H9 (cell line): Measurements from ENCODE around the gene M6PR. TPM values are rescaled to one million over a fixed set of nuclear protein-coding genes. Genes with fewer than 3 reads are reported as not detected.

ENCODE experiments used
- DNase-seq: peaks from one replicate; pipeline ENCODE4 v3.0.0-alpha.2; 2017
- H2AFZ ChIP-seq: one replicate; pipeline ENCODE4 v1.6.1; 2013; ENCODE audit warnings: mild to moderate bottlenecking, low read length, control low read depth, moderate library complexity
- H2AK5ac ChIP-seq: 2 replicates; pipeline ENCODE4 v1.6.1; 2013; ENCODE audit warnings: low read length, control low read depth, mixed read lengths; ENCODE audit not compliant: insufficient read length
- H2BK120ac ChIP-seq: one replicate; pipeline ENCODE4 v1.6.1; 2013; ENCODE audit warnings: low read depth, mild to moderate bottlenecking, low read length, control low read depth, inconsistent platforms; ENCODE audit not compliant: poor library complexity, severe bottlenecking
- H2BK12ac ChIP-seq: 2 replicates; pipeline ENCODE4 v1.6.1; 2013; ENCODE audit warnings: low read length, control low read depth, mixed read lengths, low read depth; ENCODE audit not compliant: insufficient read length
- H2BK15ac ChIP-seq: 2 replicates; pipeline ENCODE4 v1.6.1; 2013; ENCODE audit warnings: low read depth, low read length, control low read depth
- H2BK20ac ChIP-seq: one replicate; pipeline ENCODE4 v1.6.1; 2013; ENCODE audit warnings: low read depth, mild to moderate bottlenecking, low read length, control low read depth, inconsistent platforms; ENCODE audit not compliant: poor library complexity, severe bottlenecking
- H2BK5ac ChIP-seq: 2 replicates; pipeline ENCODE4 v1.6.1; 2013; ENCODE audit warnings: low read length, control low read depth, mixed read lengths; ENCODE audit not compliant: insufficient read length
- H3K14ac ChIP-seq: 2 replicates; pipeline ENCODE4 v1.6.1; 2013; ENCODE audit warnings: low read length, control low read depth; ENCODE audit not compliant: insufficient read depth
- H3K18ac ChIP-seq: 2 replicates; pipeline ENCODE4 v1.6.1; 2013; ENCODE audit warnings: low read depth, mild to moderate bottlenecking, mixed read lengths, low read length, control low read depth; ENCODE audit not compliant: insufficient read length
- H3K23ac ChIP-seq: 2 replicates; pipeline ENCODE4 v1.6.1; 2013; ENCODE audit warnings: low read length, control low read depth, mixed read lengths, low read depth; ENCODE audit not compliant: insufficient read length
- H3K23me2 ChIP-seq: 2 replicates; pipeline ENCODE4 v1.6.1; 2013; ENCODE audit warnings: low read depth, mild to moderate bottlenecking, mixed read lengths, low read length, control low read depth; ENCODE audit not compliant: insufficient read length, poor library complexity, severe bottlenecking
- H3K27ac ChIP-seq: 2 replicates; pipeline ENCODE4 v1.5.1; 2013; ENCODE audit warnings: low read length, control low read depth, mixed read lengths, low read depth; ENCODE audit not compliant: insufficient read length
- H3K27me3 ChIP-seq: 2 replicates; pipeline ENCODE4 v1.6.1; 2013; ENCODE audit warnings: low read length, control low read depth, inconsistent platforms; ENCODE audit not compliant: insufficient read depth
- H3K4ac ChIP-seq: 2 replicates; pipeline ENCODE4 v1.6.1; 2013; ENCODE audit warnings: low read depth, mild to moderate bottlenecking, control low read depth, inconsistent platforms, low read length, moderate library complexity
- H3K4me1 ChIP-seq: 2 replicates; pipeline ENCODE4 v1.6.1; 2013; ENCODE audit warnings: low read length, control low read depth, inconsistent platforms; ENCODE audit not compliant: insufficient read depth
- H3K4me2 ChIP-seq: 2 replicates; pipeline ENCODE4 v1.6.1; 2013; ENCODE audit warnings: low read length, control low read depth, mixed read lengths; ENCODE audit not compliant: insufficient read length, insufficient read depth
- H3K56ac ChIP-seq: 2 replicates; pipeline ENCODE4 v1.6.1; 2013; ENCODE audit warnings: low read depth, mild to moderate bottlenecking, mixed read lengths, low read length, control low read depth; ENCODE audit not compliant: insufficient read length
- H3K79me1 ChIP-seq: 2 replicates; pipeline ENCODE4 v1.6.1; 2013; ENCODE audit warnings: low read depth, mild to moderate bottlenecking, moderate library complexity, low read length, control low read depth, inconsistent platforms; ENCODE audit not compliant: insufficient read depth, poor library complexity, severe bottlenecking
- H3K79me2 ChIP-seq: 2 replicates; pipeline ENCODE4 v1.6.1; 2013; ENCODE audit warnings: low read length, control low read depth, inconsistent platforms; ENCODE audit not compliant: insufficient read depth
- H3K9ac ChIP-seq: 2 replicates; pipeline ENCODE4 v1.6.1; 2013; ENCODE audit warnings: low read length, control low read depth, mixed read lengths; ENCODE audit not compliant: insufficient read length; ENCODE audit errors: extremely low read depth
- H3K9me3 ChIP-seq: one replicate; pipeline ENCODE4 v1.6.1; 2013; ENCODE audit warnings: low read depth, low read length, inconsistent platforms; ENCODE audit not compliant: control insufficient read depth
- H3T11ph ChIP-seq: one replicate; pipeline ENCODE4 v1.6.1; 2013; ENCODE audit warnings: mild to moderate bottlenecking, low read length, control low read depth, inconsistent platforms
- H4K20me1 ChIP-seq: one replicate; pipeline ENCODE4 v1.6.1; 2013; ENCODE audit not compliant: control insufficient read depth, insufficient read length, insufficient read depth
- H4K5ac ChIP-seq: 2 replicates; pipeline ENCODE4 v1.6.1; 2013; ENCODE audit warnings: low read depth, mild to moderate bottlenecking, mixed read lengths, low read length, control low read depth; ENCODE audit not compliant: insufficient read length
- H4K8ac ChIP-seq: replicated peaks from 2 replicates; pipeline ENCODE4 v1.6.1; 2013; ENCODE audit warnings: low read length, control low read depth, mixed read lengths, low read depth; ENCODE audit not compliant: insufficient read length
- H4K91ac ChIP-seq: 2 replicates; pipeline ENCODE4 v1.6.1; 2013; ENCODE audit warnings: low read depth, mild to moderate bottlenecking, moderate library complexity, mixed read lengths, low read length, control low read depth; ENCODE audit not compliant: insufficient read length
- H3K27ac Mint-ChIP-seq, 3 experiments: 2 replicates in 2 of 3; 3 replicates in 1 of 3; pipeline ENCODE4 v1.8.0; 2020 to 2021; ENCODE audit warnings: mixed read lengths in 3 of 3, mild to moderate bottlenecking in 1 of 3, moderate library complexity in 1 of 3
- H3K27me3 Mint-ChIP-seq: 2 replicates; pipeline ENCODE4 v1.8.0; 2021; ENCODE audit warnings: low read depth, mild to moderate bottlenecking, moderate library complexity, mixed read lengths
- H3K36me3 Mint-ChIP-seq, 3 experiments: 2 replicates in 2 of 3; 3 replicates in 1 of 3; pipeline ENCODE4 v1.8.0; 2020 to 2021; ENCODE audit warnings: low read depth in 3 of 3, mixed read lengths in 3 of 3; ENCODE audit not compliant: insufficient read depth in 1 of 3
- H3K4me1 Mint-ChIP-seq, 2 experiments: 2 replicates each; pipeline ENCODE4 v1.8.0; 2020; ENCODE audit warnings: mixed read lengths in 2 of 2
- H3K4me3 Mint-ChIP-seq, 2 experiments: 2 replicates in 1 of 2; 3 replicates in 1 of 2; pipeline ENCODE4 v1.8.0; 2020 to 2021; ENCODE audit warnings: mild to moderate bottlenecking in 2 of 2, mixed read lengths in 2 of 2, moderate library complexity in 1 of 2
- H3K9me3 Mint-ChIP-seq, 2 experiments: 2 replicates in 1 of 2; 3 replicates in 1 of 2; pipeline ENCODE4 v1.8.0; 2020; ENCODE audit warnings: mild to moderate bottlenecking in 2 of 2, mixed read lengths in 2 of 2, moderate library complexity in 1 of 2
- CTCF ChIP-seq: fragments of 200-600 bp; sonication (generic); conservative IDR thresholded peaks from 3 replicates; pipeline ENCODE4 v1.8.0; 2021; ENCODE audit warnings: antibody characterized with exemption, mild to moderate bottlenecking
- WGBS: extraction: QIAGEN DNeasy Blood & Tissue Kit; methylation state at CpG from one replicate; pipeline ENCODE4 v1.1.7; 2013; ENCODE audit warnings: missing lambda C conversion rate, low lambda C conversion rate, mixed read lengths; ENCODE audit not compliant: insufficient read length; ENCODE audit errors: extremely low coverage; 5-methylcytosine and 5-hydroxymethylcytosine counted together
- total RNA-seq: library from RNA; stranded (reverse); gene quantifications from 2 replicates; pipeline ENCODE4 v1.2.1, GENCODE V29; 2021

The M6PR gene
- total RNA-seq, 1 experiment from 2014 or later: 163 TPM

- peaks cover 20% of the 10 kb centered on the region for H3K79me2 ChIP-seq
- no peak overlapping the region for H2AFZ ChIP-seq
- no peak overlapping the region; the same call in 1 of the 2 replicates for H3K14ac ChIP-seq
- no peak overlapping the region for H3K9ac ChIP-seq
- H4K20me1 ChIP-seq: no peaks in the 10 kb centered on the region
- no peaks in the 10 kb centered on the region for H3K9me3 ChIP-seq
- Mint-ChIP-seq H3K27ac (peak overlapping the region; percentile 99 to 100 (median 100)), H3K9me3 (peaks cover 0 to 3% of the 10 kb centered on the region in 2 experiments; a peak in 1 of 5 replicates), H3K4me1 (peaks cover 53 to 54% of the 10 kb centered on the region in 2 experiments), H3K36me3 (no peaks in the 10 kb centered on the region; a peak in 1 of 7 replicates), H3K4me3 (peak overlapping the region; percentile 81 to 94), H3K27me3 (no peaks in the 10 kb centered on the region)
- H2BK20ac ChIP-seq: no peak overlapping the region
- H2AK5ac ChIP-seq: no peak overlapping the region
- no peaks in the 10 kb centered on the region for H3K27me3 ChIP-seq
- no peak overlapping the region for H4K8ac ChIP-seq
- H2BK15ac ChIP-seq: no peak overlapping the region
- H3K4me1 ChIP-seq: peaks cover 2% of the 10 kb centered on the region; the same call in 1 of the 2 replicates
- TF ChIP-seq CTCF: no peak
- no peaks in the 10 kb centered on the region for H3K79me1 ChIP-seq
- H4K5ac ChIP-seq: no peak overlapping the region
- H2BK120ac ChIP-seq: peak overlapping the region; percentile 86
- H3K56ac ChIP-seq: no peak overlapping the region
- peak overlapping the region; percentile 57 for H3K4me2 ChIP-seq
- DNase-seq: no peak
- WGBS: no CpG with 5 or more reads among the region's 3 CpGs
- H3K23me2 ChIP-seq: peaks cover 5% of the 10 kb centered on the region
- no peak overlapping the region; the same call in 1 of the 2 replicates for H3K4ac ChIP-seq
- no peak overlapping the region for H4K91ac ChIP-seq
- peak overlapping the region; percentile 66 for H3K18ac ChIP-seq
- no peak overlapping the region for H3K23ac ChIP-seq
- peak overlapping the region; percentile 94 for H3T11ph ChIP-seq
- peak overlapping the region; percentile 98 for H3K27ac ChIP-seq
- H2BK12ac ChIP-seq: no peak overlapping the region
- no peak overlapping the region for H2BK5ac ChIP-seq
Observed at GRCh38 chr12:8911606-8912268, 37.7 kb downstream of the M6PR start.
